NCI-H146 (cell line): ENCODE measurements around the gene REV3L.
"Not testable (repeated sequence)": the region's sequence is repeated elsewhere in the genome, so short reads cannot be mapped to it uniquely, and the experiment has no call there.

Source experiments
- DNase-seq: peaks from one replicate; lab custom pipeline; 2025; lab: John Stamatoyannopoulos, UW

The REV3L gene

DNA sequence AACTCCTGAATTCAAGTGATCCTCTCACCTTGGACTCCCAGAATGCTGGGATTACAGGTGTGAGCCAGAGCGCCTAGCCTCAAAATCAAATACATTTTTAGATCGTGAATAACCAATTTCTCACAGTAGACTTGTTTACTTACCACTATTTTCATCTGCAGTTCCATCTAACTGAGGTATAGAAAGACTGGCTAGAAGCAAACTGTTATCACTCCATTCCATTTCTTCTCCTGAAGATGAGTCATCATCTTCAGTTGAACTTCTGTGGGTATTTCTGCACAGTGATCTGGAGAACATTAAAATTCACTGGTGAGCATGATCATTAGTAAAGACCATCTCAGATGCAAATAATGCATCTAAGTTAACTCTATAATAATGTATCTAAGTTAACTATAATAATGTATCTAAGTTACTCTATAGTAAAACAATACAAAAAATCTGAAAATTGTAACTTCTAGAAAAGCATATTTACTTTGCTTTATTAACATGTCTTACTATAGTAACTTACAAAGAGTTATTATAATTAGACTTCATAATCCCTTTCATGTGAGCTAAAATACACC lies 105.4 kb downstream of the REV3L start:
- DNase-seq, result no peak

DNA sequence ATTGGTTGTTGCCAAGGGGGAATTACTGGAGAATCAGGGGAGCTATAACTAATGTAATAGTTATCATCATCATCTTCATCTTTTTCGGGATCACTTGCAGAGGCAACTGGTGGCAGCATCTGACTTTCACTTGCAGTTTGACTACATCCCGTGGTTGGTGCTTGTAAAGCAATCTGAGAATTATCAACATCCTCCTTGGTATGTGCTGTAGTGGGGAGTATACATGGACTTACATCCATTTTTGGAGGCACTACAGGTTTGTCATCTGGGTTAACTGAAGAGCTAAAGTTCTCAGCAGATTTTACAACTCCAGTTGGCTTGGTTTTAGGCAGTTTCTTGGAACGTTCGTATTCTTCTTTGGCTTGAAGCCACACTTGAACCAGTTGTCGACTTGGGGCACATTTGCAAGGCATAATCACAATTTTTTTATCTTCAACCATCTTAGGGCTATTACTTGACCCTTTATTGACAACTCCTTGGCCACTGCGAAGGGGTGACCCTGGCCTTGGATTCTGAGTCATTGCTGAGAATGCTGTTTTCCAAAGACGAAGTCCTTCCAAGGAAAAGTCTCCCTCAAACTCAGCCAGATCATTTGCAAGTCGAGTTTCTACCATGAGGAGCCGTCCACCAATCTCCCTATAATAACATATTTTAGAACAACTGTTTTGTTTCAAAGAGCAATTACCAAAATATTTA lies 115.5 kb downstream of the REV3L start:
- DNase-seq, result no peak

DNA sequence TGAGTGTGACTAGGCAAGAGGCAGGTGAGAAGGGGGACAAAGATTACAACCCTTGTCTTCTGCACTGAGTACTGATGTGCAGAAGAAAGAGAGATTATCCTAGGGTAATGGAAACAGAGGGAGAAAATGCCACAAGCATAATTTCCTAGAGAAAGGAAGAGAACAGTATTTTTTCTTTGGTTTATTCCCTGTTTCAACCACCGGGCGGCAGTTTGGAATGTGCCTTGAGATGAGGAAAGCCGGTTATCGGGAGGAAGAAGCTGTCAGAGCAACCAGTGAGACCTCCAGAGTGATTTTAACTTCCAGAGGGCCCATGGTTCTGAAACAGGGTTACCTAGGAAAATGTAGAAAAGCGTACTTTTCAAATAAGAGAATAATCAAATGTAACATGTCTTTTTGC lies 121.4 kb downstream of the REV3L start:
- DNase-seq, result peak; percentile 26

DNA sequence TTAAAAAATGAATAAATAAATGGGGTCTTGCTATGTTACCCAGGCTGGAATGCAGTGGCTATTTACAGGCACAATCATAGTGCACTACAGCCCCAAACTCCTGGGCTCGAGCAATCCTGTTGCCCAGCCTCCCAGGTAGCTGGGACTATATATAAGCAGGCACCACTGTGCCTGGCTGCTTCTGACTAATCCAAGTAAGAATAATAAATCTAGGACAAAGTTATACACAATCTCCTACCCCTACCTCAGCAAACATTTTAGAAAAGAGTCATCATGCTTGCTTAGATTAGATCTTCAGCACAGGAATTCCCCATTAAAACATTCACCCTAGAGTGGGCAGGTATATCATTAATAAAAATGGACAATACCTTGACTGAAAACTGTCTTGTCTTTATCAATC lies 124.6 kb downstream of the REV3L start:
- no peak for DNase-seq

DNA sequence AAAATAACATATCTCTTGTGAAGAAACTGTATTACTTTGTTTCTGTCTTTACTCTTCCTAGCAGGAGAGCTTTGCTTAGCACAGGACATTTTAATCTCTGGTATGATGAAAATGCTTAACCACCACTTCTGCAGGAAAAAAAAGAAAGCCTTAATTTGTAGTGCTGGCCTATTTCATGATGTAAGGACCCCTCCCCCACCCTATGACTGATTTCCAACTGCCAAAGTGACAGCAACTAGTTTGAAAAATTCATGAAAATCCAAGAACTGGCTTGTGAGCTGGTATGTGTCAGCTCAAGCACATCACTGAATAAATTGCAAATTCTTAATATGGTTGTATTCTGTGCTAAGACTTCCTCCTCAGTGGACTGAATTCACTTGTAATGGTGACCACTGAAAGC lies 125.3 kb downstream of the REV3L start:
- DNase-seq, result no peak

DNA sequence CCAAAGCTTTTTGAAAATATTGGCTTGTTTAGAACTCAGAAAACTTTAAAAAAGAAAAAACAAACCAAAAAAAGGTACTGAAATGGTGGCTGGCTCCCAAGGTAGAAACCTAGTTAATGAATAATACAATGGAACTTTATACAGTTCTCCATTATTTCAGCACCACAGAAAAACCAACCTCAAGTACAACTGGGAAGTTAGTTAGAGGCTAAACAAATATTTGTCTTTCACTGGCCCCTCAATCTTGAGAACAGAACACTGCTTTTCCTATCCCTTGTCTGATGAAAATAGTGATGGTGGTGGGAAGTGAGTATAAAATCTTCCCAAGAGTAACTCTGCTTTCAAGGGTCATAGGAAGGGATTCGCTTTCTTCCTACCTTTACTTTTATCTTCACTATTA lies 126.5 kb downstream of the REV3L start:
- no peak for DNase-seq

DNA sequence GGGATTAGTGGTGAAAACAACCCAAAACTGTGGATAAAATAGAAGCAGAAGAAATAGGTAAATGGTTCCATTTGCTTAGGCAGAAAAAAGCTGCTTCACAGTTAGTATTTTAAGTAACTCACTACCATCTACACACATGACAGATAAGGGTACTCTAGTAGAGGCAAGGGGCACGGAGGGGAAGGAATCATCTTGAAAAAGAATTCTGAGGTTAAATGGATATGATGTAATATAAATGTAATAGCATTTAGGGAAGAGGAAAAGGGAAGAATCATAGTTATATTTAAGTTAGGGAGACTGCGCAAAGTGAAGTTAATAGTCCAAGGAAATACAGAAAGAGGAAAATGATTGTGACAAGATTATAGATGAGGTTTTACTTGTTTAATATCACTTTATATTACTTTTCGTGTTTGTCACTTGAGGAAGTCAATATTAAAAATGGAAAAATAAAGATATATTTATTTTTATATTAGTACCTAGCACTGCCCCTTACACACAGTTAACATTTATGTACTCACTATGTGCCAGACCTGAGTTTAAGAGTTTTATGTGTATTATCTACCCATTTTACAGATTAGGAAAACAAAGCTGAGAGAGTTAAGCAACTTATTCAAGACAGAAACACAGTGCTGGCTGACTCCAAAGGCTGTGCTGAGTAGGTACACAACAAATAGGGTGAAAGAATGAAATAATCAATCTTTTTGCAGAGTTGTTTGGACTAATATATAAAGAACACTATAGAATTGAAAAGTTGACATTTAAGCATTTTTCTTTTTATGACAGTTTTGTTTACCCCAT lies 128.1 kb downstream of the REV3L start:
- no peak for DNase-seq

DNA sequence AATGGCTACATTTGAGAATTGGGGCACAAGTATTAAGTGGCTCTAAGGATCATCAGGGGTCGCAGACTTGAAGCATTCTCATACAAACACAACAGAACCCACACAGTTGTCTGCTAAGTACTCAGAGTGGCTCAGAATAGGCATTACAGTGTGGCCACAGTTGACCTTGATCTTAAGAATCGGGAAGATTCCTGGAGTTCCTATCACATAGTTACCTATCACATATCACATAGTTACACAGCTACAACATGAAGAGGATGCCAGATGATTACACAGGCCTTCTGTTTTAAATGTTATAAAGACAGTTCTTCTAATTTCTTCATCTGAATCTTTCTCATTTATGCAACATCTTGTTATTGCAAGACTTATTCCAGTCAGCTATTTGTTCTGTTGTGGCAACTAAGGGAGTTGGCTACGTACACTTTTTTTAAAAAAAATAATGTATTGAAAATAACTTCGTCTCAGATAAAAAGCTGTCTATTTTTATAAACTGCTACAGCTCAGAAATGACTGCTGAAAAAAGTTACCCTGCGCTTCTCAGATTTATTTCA lies 129.0 kb downstream of the REV3L start:
- DNase-seq, result no peak

DNA sequence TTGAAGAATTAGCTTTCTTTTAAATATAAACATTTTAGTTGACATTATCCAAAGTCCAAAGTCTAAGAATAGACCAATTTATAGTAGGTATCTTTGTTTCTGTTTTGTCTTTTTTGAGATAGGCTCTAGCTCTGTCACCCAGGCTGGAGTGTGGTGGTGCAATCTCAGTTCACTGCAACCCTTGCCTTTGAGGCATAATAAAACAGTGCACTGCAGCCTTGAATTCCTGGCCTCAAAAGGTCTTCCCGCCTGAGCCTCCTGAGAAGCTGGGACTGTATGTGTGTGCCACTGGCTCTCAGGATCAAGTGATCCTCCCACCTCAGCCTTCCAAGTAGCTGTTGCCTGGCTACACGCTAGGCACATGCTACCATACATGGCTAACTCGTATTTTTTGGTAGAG lies 135.4 kb downstream of the REV3L start:
- DNase-seq, result no peak

DNA sequence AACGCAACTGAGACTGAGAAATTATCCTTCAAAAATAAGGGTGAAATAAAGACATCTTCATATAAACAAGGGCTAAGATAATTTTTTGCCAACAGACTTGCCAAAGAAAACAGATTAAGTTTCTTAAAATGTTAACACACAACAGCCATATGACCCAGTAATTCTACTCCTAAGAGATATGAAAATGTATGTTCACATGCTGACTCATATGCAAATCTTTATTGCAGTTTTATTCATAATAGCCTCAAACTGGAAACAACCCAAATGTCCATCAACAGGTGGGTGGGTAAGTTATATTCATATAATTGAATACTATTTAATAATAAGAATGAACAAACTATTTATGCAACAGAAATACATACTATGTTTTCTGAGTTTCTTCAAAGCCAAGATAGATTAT lies 140.1 kb downstream of the REV3L start:
- no peak for DNase-seq

DNA sequence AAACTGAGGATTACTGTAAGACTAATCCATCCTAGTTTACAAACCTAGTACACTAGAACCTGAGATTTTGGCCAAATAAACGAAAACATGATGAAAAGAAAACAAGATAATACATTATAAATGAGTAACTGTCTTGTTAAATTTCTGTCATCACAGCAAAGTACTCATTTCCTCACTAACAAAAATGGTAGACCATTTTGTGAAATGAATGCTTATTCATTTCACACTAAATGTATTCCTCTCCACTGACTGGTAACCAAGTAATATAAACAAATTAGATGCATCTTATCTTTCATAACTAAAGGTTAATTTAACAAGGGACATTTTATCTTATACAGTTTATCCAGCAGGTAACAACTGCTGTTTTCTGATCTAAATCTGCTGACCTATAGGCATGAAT lies 143.7 kb downstream of the REV3L start:
- DNase-seq, result no peak

DNA sequence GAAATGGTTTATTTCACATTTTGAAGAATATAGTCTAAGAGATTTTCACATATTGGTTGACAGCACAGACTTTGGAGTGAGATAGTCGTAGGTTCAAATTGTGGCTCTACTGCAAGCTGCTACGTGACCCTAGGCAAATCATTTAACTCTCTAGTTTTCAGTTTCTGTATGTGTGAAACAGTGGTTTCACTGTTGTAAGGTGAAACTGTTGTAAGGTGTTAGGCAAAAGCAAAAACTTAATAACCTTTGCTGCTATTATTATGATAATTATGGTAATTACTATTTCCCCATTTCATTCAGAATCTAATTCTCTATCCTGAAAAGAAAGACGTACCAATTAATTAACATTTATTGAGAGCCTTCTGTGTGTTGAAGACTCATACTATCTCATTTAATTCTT lies 144.2 kb downstream of the REV3L start:
- no peak for DNase-seq

DNA sequence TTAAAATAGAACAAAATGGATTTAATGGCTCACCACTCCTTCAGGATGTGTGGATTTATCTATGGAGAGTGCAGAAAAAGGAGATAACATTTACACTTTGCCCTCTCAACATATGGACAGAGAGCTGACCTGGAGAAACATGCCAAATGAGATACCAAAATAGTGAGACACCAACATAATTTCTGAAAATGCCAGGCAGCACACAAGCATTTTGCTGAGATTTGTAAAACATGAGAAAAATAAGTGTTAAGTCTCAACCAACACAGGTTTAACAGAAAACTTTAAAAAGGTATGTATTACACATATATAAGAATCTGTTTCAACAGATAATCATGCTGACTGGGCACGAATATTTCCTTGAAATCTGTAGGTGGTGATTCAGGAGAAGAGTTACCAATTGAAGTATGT lies 145.2 kb downstream of the REV3L start:
- DNase-seq, result no peak

DNA sequence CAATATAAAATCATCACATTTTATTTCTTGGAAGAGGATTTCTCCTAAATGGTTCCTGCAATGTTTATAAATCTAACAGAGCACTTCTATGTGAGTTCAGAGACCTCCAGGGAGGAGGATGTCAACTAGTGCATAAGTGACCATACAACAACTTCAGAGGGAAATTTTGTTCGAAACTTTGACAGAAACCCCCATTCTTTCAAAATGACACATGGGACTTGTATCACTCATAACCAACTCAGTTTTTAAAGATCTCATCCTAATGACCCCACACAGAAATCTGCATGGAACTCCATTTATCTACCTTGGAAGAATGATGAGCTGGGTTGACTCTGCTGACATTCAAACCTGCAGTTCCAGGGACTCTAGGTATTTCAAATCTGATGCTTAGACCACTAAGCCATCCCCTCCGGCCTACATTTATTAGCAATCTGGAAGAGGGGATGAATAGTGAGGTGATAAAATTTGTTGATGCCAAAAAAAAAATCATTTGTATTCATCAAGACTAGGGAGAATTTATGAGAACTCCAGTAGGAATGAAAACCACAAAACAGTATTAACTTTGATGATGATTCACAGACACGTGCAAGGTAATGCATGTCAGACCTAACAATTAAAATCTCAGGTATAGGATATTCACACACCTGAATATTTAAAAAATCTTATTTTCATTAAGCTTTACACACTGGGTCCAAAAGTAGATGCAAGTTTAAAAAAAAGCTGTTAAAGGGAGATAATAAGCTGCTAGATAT lies 153.0 kb downstream of the REV3L start:
- DNase-seq, result no peak

DNA sequence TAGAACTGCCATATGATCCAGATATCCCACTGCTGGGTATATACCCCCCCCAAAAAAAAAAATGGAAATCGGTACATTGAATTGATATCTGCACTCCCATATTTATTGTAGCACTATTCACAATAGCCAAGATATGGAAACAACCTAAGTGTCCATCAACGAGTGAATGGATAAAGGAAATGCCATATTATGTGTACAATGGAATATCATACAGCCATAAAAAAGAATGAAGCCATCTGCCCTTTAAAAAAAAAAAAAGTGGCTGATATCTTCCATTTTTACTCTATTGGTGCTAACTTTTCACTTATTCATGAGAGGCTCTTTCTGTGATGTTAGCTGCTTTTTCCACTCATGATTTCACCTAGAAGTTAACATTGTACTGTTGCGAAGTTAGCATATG lies 156.5 kb downstream of the REV3L start:
- DNase-seq, result no peak

DNA sequence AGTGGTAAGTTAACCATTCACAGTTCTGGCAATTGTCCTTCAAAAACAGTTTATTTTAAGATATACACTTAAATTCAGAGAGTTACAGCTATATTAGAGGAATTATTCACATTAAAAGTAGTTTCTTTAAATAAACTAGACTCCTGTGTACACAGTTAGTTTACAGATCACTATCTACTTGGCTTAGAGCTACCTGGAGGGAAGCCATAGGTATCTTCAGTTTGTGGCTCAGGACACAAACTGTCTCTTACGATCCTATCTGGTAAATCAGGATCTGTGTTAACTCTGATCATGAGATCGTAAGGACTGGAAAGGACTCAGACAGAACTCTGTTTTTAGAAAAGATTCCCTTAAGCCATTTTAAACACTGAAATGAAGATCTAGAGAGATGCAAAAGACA lies 160.9 kb downstream of the REV3L start:
- DNase-seq, result no peak

DNA sequence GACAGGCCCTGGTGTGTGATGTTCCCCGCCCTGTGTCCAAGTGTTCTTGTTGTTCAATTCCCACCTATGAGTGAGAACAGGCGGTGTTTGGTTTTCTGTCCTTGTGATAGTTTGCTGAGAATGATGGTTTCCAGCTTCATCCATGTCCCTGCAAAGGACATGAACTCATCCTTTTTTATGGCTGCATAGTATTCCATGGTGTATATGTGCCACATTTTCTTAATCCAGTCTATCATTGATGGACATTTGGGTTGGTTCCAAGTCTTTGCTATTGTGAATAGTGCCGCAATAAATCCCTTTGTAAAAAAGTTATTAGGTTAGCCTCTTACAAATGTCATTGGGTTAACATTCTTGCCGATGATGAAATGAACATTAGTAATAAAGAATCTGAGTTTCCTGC lies 175.1 kb downstream of the REV3L start:
- not testable (repeated sequence) for DNase-seq

DNA sequence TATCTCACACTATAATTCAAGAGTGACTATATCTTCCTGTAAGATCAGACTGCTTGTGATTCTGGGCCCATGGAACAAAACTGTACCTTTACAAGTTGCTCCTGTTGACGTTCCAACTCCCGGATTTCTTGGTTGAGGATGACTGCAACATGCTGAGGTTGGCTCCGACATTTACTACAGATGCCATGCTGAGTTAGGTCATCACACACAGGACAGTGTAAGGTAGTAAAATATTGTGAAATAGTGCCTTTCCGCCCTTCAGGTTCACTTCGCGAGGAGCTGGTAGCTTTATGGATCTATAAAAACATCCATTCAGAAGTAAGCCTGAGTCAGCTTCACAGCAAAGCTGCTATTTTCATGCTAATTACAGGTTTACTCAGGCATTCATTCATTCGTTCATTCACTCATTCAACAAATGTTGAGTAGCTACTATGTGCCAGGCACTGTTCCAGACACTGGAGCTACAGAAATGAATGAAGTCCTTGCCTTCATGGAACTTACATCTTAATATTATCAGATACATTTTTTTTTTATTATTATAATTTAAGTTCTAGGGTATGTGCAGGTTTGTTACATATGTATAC lies 175.7 kb downstream of the REV3L start:
- DNase-seq, result no peak

DNA sequence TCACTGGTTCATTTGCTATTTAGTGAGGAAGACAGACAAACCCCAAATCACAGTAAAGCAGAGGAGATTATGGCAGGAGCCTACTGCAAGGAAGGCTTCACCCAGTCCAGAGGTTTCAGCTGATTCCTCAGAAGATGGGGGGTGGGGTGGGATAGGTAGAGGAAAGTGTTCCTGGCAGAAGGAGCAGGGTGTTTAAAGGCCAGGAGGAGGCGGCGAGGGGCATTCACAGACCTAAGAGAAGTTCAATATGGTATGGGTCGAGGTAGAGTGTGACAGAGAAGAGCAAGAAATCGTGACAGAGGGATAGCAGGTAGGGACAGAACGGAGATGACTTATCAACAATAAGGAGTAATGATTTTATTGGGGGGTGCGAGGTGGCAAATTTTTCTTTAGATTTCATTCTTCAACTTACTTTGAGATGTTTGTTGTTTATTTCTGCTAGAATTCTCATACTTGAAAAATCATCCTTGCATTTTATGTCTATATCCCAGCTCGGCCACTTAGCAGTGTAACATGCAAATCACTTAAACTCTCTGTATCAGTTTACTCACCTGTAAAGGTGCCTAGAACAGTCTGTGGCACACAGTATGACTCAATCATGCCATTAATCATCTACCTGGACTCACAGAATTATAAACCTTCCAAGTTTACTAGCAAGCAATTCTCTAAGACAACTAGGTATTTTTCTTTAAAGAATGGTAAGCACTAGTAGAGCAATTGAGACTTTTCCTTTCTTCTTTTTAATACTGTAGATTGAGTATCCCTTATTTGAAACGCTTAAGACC lies 176.7 kb downstream of the REV3L start:
- no peak for DNase-seq

DNA sequence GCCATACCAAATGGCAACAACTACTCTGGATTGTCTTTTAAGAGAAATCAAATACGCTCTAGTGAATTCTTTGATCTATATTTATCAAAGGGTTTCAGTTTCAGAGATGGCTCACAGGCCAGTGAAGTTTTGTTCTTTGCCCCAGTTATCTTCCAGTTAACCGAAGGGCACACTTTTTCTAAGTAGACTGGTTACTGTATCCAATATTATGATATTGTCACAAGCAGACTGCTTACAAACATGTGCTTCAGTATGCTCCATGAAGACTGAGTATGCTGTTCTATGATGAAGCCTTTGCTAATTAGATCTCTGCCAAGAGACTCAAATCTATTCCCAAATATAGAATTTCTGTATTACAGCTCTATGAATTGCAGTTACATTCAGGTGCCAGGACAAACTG lies 181.1 kb downstream of the REV3L start:
- no peak for DNase-seq
